CD4-positive, alpha-beta T cell treated with Interleukin-12 subunit alpha and Interleukin-12 subunit beta, for 1 hour (primary cell): ENCODE results near the gene CCNY.

ENCODE experiments used
- DNase-seq: peaks from one replicate; pipeline ENCODE4 v3.0.0-alpha.2; 2020

Gene CCNY

GRCh38 chr10:35359056-35359455 lies 22.7 kb downstream of the CCNY start:
- no peak for DNase-seq

- no peak for DNase-seq
Measured at GRCh38 chr10:35359873-35360272, 23.6 kb downstream of the CCNY start.

- no peak for DNase-seq
Measured at GRCh38 chr10:35362701-35363350, 26.5 kb downstream of the CCNY start.

GRCh38 chr10:35363587-35363986 lies 27.3 kb downstream of the CCNY start:
- no peak for DNase-seq

- DNase-seq, result no peak
Measured at GRCh38 chr10:35364808-35365207, 28.5 kb downstream of the CCNY start.

GRCh38 chr10:35365994-35366393 lies 29.7 kb downstream of the CCNY start:
- DNase-seq, result no peak

- no peak for DNase-seq
Measured at GRCh38 chr10:35367107-35367859, 31.0 kb downstream of the CCNY start.

GRCh38 chr10:35367982-35368381 lies 31.7 kb downstream of the CCNY start:
- DNase-seq, result no peak

- no peak for DNase-seq
Measured at GRCh38 chr10:35368485-35369048, 32.3 kb downstream of the CCNY start.

- DNase-seq, result no peak
Measured at GRCh38 chr10:35369049-35369611, 32.8 kb downstream of the CCNY start.

- no peak for DNase-seq
Measured at GRCh38 chr10:35371731-35372130, 35.4 kb downstream of the CCNY start.

GRCh38 chr10:35372329-35372728 lies 36.0 kb downstream of the CCNY start:
- no peak for DNase-seq

GRCh38 chr10:35375091-35375765 lies 38.9 kb downstream of the CCNY start:
- DNase-seq, result no peak

- DNase-seq, result no peak
Measured at GRCh38 chr10:35377050-35377728, 40.9 kb downstream of the CCNY start.

- DNase-seq, result no peak
Measured at GRCh38 chr10:35378541-35379210, 42.4 kb downstream of the CCNY start.

GRCh38 chr10:35379226-35380137 lies 43.2 kb downstream of the CCNY start:
- DNase-seq, result no peak

GRCh38 chr10:35382096-35382495 lies 45.8 kb downstream of the CCNY start:
- no peak for DNase-seq

GRCh38 chr10:35384265-35384868 lies 48.1 kb downstream of the CCNY start:
- DNase-seq, result no peak

GRCh38 chr10:35386594-35387174 lies 50.4 kb downstream of the CCNY start:
- DNase-seq, result no peak

GRCh38 chr10:35387768-35388167 lies 51.5 kb downstream of the CCNY start:
- DNase-seq, result no peak
